ENCODE measurements around the gene SIRT4. TPM values are rescaled to one million over a fixed set of nuclear protein-coding genes. Genes with fewer than 3 reads are reported as not detected.
A peak's percentile ranks its signal among the peaks of the same experiment; 100 is the strongest.

The SIRT4 gene
- total RNA-seq, 1 experiment from 2014 or later = 2.1 TPM

- no peak overlapping the region for H3K56ac ChIP-seq (ENCODE audit: insufficient read length, low read depth, low read length)
- H3K18ac ChIP-seq (ENCODE audit: insufficient read length, low read depth, low read length) = no peak overlapping the region
- Mint-ChIP-seq H3K27me3 (ENCODE audit: low read depth) (no peaks in the 10 kb centered on the region), H3K36me3 (ENCODE audit: insufficient read depth in 1 of 3, low read depth in 3 of 3) (peaks cover 0 to 2% (median under 1%) of the 10 kb centered on the region in 3 experiments; a peak in 3 of 7 replicates), H3K9me3 (no peaks in the 10 kb centered on the region; a peak in 1 of 5 replicates), H3K4me1 (peaks cover 26 to 37% of the 10 kb centered on the region in 2 experiments), H3K27ac (peak overlapping the region in 1 of 3 experiments; percentile 10; a peak in 1 of 7 replicates), H3K4me3 (no peak overlapping the region)
- no peak overlapping the region for H4K5ac ChIP-seq (ENCODE audit: insufficient read length, low read depth, low read length)
- no peak overlapping the region for H2BK12ac ChIP-seq (ENCODE audit: insufficient read length, low read depth, low read length)
- H2AFZ ChIP-seq (ENCODE audit: low read length) = no peak overlapping the region
- peaks cover 8% of the 10 kb centered on the region for H3K23me2 ChIP-seq (ENCODE audit: insufficient read length, low read depth, low read length, poor library complexity, severe bottlenecking)
- H3K23ac ChIP-seq (ENCODE audit: insufficient read length, low read depth, low read length) = no peak overlapping the region
- no peaks in the 10 kb centered on the region for H4K20me1 ChIP-seq (ENCODE audit: control insufficient read depth, insufficient read depth, insufficient read length)
- H2BK5ac ChIP-seq (ENCODE audit: insufficient read length, low read length) = no peak overlapping the region
- no peak overlapping the region for H4K91ac ChIP-seq (ENCODE audit: insufficient read length, low read depth, low read length)
- WGBS (ENCODE audit: extremely low coverage, insufficient read length, low lambda C conversion rate) = no CpG with 5 or more reads among the region's 4 CpGs
- H3K14ac ChIP-seq (ENCODE audit: insufficient read depth, low read length) = no peak overlapping the region
- no peaks in the 10 kb centered on the region for H3K9me3 ChIP-seq (ENCODE audit: control insufficient read depth, low read depth, low read length)
- H4K8ac ChIP-seq (replicated peaks; ENCODE audit: insufficient read length, low read depth, low read length) = no peak overlapping the region
- no peak overlapping the region for H3K4ac ChIP-seq (ENCODE audit: low read depth, low read length)
- no peak overlapping the region for H2BK20ac ChIP-seq (ENCODE audit: low read depth, low read length, poor library complexity, severe bottlenecking)
- peaks cover 12% of the 10 kb centered on the region for H3K4me1 ChIP-seq (ENCODE audit: insufficient read depth, low read length)
- H2AK5ac ChIP-seq (ENCODE audit: insufficient read length, low read length) = no peak overlapping the region
- H3K27me3 ChIP-seq (ENCODE audit: insufficient read depth, low read length) = no peaks in the 10 kb centered on the region
- H2BK120ac ChIP-seq (ENCODE audit: low read depth, low read length, poor library complexity, severe bottlenecking) = no peak overlapping the region
- no peak overlapping the region for H2BK15ac ChIP-seq (ENCODE audit: low read depth, low read length)
- peaks cover 22% of the 10 kb centered on the region; the same call in 1 of the 2 replicates for H3K79me2 ChIP-seq (ENCODE audit: insufficient read depth, low read length)
- no peak overlapping the region for H3K9ac ChIP-seq (ENCODE audit: extremely low read depth, insufficient read length, low read length)
- DNase-seq = no peak
- no peak overlapping the region for H3T11ph ChIP-seq (ENCODE audit: low read length)
- H3K27ac ChIP-seq (ENCODE audit: insufficient read length, low read depth, low read length) = no peak overlapping the region
- H3K79me1 ChIP-seq (ENCODE audit: insufficient read depth, low read depth, low read length, poor library complexity, severe bottlenecking) = peaks cover 3% of the 10 kb centered on the region
- TF ChIP-seq CTCF (conservative IDR thresholded peaks at IDR 0.05) = no peak
- no peak overlapping the region for H3K4me2 ChIP-seq (ENCODE audit: insufficient read depth, insufficient read length, low read length)
Observed at GRCh38 chr12:120267736-120268135, 34.4 kb upstream of the SIRT4 start.

All from H9 (cell line).